ENCODE data around the gene NOTO. TPM values are rescaled to one million over a fixed set of nuclear protein-coding genes. Genes with fewer than 3 reads are reported as not detected.

The NOTO gene
- polyA plus RNA-seq, 2 of the 4 experiments (the other 2 are of a cell fraction), result 0.03 TPM; not detected in 1

DNA sequence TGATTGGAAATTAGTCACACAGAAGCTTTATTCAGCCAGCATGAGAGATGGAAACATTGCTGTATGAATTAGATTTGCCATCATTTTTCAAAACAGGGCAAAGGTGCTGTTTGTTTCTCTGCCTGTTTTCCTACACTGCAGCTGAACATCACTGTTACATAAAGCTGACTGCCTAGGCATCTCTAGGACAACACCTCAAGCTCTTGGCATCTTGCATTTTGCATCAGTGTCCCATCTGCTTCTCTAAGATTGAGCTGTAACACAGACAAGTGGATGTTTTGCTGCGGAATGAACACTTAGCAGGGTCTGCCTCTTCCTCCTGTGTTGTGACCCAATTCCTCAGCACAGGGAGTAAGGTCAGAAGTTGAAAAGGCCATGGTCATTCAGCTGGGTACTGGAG is 36.6 kb downstream of the NOTO start (continued):
- TF ChIP-seq, protein P1, sequence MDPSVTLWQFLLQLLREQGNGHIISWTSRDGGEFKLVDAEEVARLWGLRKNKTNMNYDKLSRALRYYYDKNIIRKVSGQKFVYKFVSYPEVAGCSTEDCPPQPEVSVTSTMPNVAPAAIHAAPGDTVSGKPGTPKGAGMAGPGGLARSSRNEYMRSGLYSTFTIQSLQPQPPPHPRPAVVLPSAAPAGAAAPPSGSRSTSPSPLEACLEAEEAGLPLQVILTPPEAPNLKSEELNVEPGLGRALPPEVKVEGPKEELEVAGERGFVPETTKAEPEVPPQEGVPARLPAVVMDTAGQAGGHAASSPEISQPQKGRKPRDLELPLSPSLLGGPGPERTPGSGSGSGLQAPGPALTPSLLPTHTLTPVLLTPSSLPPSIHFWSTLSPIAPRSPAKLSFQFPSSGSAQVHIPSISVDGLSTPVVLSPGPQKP (IDR thresholded peaks at IDR 0.05; ENCODE audit: low read depth, low read length), result no peak
- no peak for TF ChIP-seq CHD4 (IDR thresholded peaks at IDR 0.05; ENCODE audit: borderline replicate concordance)

DNA sequence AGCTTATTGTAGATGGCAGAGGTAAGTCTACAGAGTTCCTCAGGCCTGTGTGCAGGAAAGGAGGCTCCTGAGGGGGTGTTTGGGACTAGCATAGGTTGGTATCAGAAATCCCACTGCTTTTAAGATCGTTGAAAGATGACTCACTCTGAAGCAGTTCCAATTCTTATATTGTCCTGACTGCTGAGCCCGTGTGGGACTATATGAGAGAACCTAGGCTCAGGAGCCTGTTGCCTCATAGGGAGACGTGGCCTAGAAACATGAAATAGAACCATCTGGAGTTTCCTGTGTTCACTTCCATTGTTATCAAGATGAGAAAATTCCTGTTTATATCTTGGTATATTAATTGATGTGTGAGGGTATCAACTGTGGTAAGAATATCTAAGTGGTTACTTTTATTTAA is 37.4 kb downstream of the NOTO start:
- TF ChIP-seq, protein P2, sequence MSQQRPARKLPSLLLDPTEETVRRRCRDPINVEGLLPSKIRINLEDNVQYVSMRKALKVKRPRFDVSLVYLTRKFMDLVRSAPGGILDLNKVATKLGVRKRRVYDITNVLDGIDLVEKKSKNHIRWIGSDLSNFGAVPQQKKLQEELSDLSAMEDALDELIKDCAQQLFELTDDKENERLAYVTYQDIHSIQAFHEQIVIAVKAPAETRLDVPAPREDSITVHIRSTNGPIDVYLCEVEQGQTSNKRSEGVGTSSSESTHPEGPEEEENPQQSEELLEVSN (IDR thresholded peaks at IDR 0.05; ENCODE audit: borderline replicate concordance, low read depth), result no peak
- TF ChIP-seq, protein P3, sequence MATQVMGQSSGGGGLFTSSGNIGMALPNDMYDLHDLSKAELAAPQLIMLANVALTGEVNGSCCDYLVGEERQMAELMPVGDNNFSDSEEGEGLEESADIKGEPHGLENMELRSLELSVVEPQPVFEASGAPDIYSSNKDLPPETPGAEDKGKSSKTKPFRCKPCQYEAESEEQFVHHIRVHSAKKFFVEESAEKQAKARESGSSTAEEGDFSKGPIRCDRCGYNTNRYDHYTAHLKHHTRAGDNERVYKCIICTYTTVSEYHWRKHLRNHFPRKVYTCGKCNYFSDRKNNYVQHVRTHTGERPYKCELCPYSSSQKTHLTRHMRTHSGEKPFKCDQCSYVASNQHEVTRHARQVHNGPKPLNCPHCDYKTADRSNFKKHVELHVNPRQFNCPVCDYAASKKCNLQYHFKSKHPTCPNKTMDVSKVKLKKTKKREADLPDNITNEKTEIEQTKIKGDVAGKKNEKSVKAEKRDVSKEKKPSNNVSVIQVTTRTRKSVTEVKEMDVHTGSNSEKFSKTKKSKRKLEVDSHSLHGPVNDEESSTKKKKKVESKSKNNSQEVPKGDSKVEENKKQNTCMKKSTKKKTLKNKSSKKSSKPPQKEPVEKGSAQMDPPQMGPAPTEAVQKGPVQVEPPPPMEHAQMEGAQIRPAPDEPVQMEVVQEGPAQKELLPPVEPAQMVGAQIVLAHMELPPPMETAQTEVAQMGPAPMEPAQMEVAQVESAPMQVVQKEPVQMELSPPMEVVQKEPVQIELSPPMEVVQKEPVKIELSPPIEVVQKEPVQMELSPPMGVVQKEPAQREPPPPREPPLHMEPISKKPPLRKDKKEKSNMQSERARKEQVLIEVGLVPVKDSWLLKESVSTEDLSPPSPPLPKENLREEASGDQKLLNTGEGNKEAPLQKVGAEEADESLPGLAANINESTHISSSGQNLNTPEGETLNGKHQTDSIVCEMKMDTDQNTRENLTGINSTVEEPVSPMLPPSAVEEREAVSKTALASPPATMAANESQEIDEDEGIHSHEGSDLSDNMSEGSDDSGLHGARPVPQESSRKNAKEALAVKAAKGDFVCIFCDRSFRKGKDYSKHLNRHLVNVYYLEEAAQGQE (IDR thresholded peaks at IDR 0.05), result no peak
- TF ChIP-seq MAFK (IDR thresholded peaks at IDR 0.05; ENCODE audit: partially characterized antibody) (no peak), ZC3H11A (IDR thresholded peaks at IDR 0.05) (no peak), NR3C1 (IDR thresholded peaks at IDR 0.05) (no peak), NPAS2 (CRISPR knock-in tag; IDR thresholded peaks at IDR 0.05; ENCODE audit: borderline replicate concordance) (no peak), FOXS1 (CRISPR knock-in tag; IDR thresholded peaks at IDR 0.05) (no peak), EHF (CRISPR knock-in tag; IDR thresholded peaks at IDR 0.05) (no peak), SREBF2 (IDR thresholded peaks at IDR 0.05) (no peak), TP53 (CRISPR knock-in tag; IDR thresholded peaks at IDR 0.05) (no peak), CHD2 (IDR thresholded peaks at IDR 0.05; ENCODE audit: low read length, partially characterized antibody) (no peak), EP300 (IDR thresholded peaks at IDR 0.05) (no peak), FOSL2 (IDR thresholded peaks at IDR 0.05) (no peak), FOSL2 (CRISPR knock-in tag; IDR thresholded peaks at IDR 0.05) (no peak), TFCP2L1 (CRISPR knock-in tag; IDR thresholded peaks at IDR 0.05) (no peak), ESRRA (IDR thresholded peaks at IDR 0.05; ENCODE audit: borderline replicate concordance, low read length) (no peak), CBX2 (IDR thresholded peaks at IDR 0.05; ENCODE audit: borderline replicate concordance, low read depth) (no peak), KDM1A (IDR thresholded peaks at IDR 0.05; ENCODE audit: low read depth) (no peak)
- TF ChIP-seq, protein P4, sequence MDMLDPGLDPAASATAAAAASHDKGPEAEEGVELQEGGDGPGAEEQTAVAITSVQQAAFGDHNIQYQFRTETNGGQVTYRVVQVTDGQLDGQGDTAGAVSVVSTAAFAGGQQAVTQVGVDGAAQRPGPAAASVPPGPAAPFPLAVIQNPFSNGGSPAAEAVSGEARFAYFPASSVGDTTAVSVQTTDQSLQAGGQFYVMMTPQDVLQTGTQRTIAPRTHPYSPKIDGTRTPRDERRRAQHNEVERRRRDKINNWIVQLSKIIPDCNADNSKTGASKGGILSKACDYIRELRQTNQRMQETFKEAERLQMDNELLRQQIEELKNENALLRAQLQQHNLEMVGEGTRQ (IDR thresholded peaks at IDR 0.05), result no peak
- TF ChIP-seq, protein P1 (IDR thresholded peaks at IDR 0.05; ENCODE audit: low read depth, low read length), result no peak
- TF ChIP-seq, protein P5, sequence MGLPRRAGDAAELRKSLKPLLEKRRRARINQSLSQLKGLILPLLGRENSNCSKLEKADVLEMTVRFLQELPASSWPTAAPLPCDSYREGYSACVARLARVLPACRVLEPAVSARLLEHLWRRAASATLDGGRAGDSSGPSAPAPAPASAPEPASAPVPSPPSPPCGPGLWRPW (IDR thresholded peaks at IDR 0.05), result no peak
- DNase-seq (ENCODE audit: low read depth in 1 of 2, low spot score in 1 of 2), result no peak
- H3K27ac ChIP-seq, result no peak overlapping the region
- CTCF ChIA-PET, result interaction anchor here (0.9 to 8.4 kb wide), 2 partner anchors 17 to 51 kb away, joined by 3 to 33 read pairs; no protein-coding TSS in a partner anchor
- no peak overlapping the region for H3K4me2 ChIP-seq
- FAIRE-seq, result no peak
- 58% methylated on average over 3 of the region's 3 CpGs for WGBS (ENCODE audit: missing lambda C conversion rate)
- no peak overlapping the region for H3K4me3 ChIP-seq
- no peak for ATAC-seq
- POLR2A ChIA-PET, result no interaction called here
- H3K9me3 ChIP-seq, result no peaks in the 10 kb centered on the region
- H3K4me1 ChIP-seq, result peaks cover 24% of the 10 kb centered on the region

Measured in A549 (cell line).